IPS-20b (cell line): ENCODE results near the gene NAALADL2.
A peak's percentile ranks its signal among the peaks of the same experiment; 100 is the strongest.

Experiments used
- H3K27ac ChIP-seq: one replicate; pipeline ENCODE4 v1.5.1; 2013; ENCODE audit warnings: low read length
- H3K27me3 ChIP-seq: 2 replicates; pipeline ENCODE4 v1.6.1; 2013; ENCODE audit warnings: mild to moderate bottlenecking, low read length, inconsistent platforms; ENCODE audit not compliant: insufficient read depth
- H3K36me3 ChIP-seq: 2 replicates; pipeline ENCODE4 v1.6.1; 2013; ENCODE audit warnings: low read depth, mild to moderate bottlenecking, inconsistent platforms, low read length, moderate library complexity; ENCODE audit not compliant: insufficient read depth
- H3K4me1 ChIP-seq: 2 replicates; pipeline ENCODE4 v1.6.1; 2013; ENCODE audit warnings: mild to moderate bottlenecking, control low read depth, inconsistent platforms, low read length, moderate library complexity; ENCODE audit not compliant: insufficient read depth
- H3K4me3 ChIP-seq: 2 replicates; pipeline ENCODE4 v1.5.1; 2013; ENCODE audit warnings: mild to moderate bottlenecking, low read length, inconsistent platforms
- H3K9ac ChIP-seq: 2 replicates; pipeline ENCODE4 v1.6.1; 2013; ENCODE audit warnings: low read depth, mild to moderate bottlenecking, inconsistent platforms, low read length, moderate library complexity
- H3K9me3 ChIP-seq: 2 replicates; pipeline ENCODE4 v1.6.1; 2013; ENCODE audit warnings: mild to moderate bottlenecking, low read depth, low read length, inconsistent platforms; ENCODE audit not compliant: insufficient read depth

Gene NAALADL2

DNA sequence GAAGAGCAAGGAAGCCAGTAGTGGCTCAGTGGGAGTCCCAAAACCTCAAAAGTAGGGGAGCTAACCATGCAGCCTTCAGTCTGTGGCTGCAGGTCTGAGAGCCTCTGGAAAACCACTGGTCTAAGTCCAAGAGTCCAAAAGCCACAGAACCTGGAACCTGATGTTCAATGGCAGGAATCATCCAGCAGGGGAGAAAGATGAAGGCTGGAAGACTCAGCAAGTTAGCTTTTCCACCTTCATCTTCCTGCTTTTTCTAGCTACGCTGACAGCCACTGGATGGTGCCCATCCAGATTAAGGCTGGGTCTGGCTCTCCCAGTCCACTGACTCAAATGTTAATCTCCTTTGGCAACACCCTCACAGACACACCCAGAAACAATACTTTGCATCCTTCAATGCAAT is 626.3 kb downstream of the NAALADL2 start:
- H3K9ac ChIP-seq: no peak overlapping the region
- no peaks in the 10 kb centered on the region for H3K9me3 ChIP-seq
- H3K36me3 ChIP-seq: no peaks in the 10 kb centered on the region
- no peaks in the 10 kb centered on the region for H3K27me3 ChIP-seq
- no peaks in the 10 kb centered on the region for H3K4me1 ChIP-seq
- H3K4me3 ChIP-seq: no peak overlapping the region
- no peak overlapping the region for H3K27ac ChIP-seq

DNA sequence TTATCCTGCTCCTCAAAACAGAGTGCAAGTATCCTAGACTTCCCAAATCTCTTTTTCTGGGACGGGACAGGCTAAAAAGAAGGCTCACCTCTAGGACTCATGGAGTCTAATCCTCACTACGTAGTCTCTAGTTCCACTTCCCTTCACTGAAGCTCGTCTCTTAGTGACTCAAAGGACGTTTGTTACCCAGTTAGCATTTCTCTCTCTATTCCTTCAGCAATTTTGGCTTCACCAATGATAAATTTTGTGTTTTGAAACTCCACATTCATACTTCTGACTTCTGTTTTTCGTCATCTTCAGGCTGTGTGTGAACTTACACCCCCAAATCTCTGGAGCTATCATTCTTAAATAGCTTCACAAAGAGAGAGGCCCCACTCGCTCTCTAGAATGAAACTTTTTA is 627.1 kb downstream of the NAALADL2 start:
- no peaks in the 10 kb centered on the region for H3K36me3 ChIP-seq
- H3K4me1 ChIP-seq: no peaks in the 10 kb centered on the region
- H3K9ac ChIP-seq: no peak overlapping the region
- no peak overlapping the region for H3K27ac ChIP-seq
- H3K27me3 ChIP-seq: no peaks in the 10 kb centered on the region
- H3K4me3 ChIP-seq: no peak overlapping the region
- H3K9me3 ChIP-seq: no peaks in the 10 kb centered on the region

DNA sequence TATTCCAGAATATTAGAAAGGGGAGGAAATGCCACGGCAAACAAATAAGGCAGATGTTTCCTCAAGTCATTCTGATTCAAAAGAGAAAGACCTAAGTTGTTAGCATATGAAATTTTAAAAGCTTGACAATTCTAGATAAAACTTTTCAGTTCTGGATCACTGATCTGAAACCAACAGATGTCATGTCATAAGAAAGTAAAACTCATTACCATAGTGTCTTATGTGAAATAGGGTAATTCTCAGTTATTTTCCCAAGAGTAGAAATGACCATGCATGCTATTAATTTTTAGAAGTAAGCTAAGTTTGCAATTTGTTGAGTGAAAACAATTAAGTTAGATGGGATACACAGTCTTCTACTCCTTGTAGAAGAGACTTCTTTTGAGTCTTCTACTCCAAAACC is 630.3 kb downstream of the NAALADL2 start:
- Histone ChIP-seq H3K9ac (no peak overlapping the region), H3K27me3 (no peaks in the 10 kb centered on the region)

DNA sequence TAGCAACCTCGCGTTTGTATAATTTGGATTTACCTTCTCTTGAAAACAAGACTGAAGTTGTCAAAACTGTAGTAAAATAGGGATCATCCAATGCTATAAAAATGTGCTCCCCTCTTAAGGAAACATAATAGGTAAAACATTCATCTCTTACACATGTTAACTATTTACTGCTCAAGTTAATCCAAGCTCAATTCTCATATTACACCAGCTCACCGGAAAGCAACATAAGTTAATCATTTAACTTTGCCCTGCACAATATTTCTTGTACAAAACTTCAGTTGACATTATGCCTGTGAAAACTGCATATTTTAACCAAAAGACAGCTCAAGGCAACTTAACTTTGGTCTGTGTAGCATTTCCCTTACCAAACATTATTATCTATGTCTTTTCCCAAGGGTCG is 634.2 kb downstream of the NAALADL2 start:
- H3K36me3 ChIP-seq: no peaks in the 10 kb centered on the region
- H3K4me3 ChIP-seq: no peak overlapping the region
- H3K27me3 ChIP-seq: no peaks in the 10 kb centered on the region
- no peaks in the 10 kb centered on the region for H3K9me3 ChIP-seq
- H3K27ac ChIP-seq: no peak overlapping the region
- H3K9ac ChIP-seq: no peak overlapping the region
- H3K4me1 ChIP-seq: no peaks in the 10 kb centered on the region

More for the DNA sequence above, 630.3 kb downstream of the NAALADL2 start:
- no peak overlapping the region for H3K27ac ChIP-seq
- H3K9me3 ChIP-seq: no peaks in the 10 kb centered on the region
- H3K4me3 ChIP-seq: no peak overlapping the region
- H3K4me1 ChIP-seq: no peaks in the 10 kb centered on the region
- no peaks in the 10 kb centered on the region for H3K36me3 ChIP-seq

DNA sequence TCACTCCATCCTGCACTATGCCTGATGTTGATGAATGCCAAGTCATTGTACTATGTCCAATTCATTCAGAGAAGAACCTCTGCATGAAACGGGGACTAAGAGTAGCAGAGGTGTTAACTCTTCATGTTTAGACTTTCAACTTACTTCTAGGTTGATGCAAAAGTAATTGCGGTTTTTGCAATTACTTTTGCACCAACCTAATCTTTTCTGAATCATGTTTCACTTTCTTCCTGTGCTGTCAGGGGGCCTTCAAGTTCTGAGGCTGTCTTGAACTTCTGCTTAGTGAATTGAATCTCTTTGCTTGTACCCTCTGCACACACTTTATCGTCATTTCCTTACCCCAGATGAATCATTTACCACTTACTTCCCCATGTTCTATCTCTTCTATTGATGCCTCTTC is 636.2 kb downstream of the NAALADL2 start:
- Histone ChIP-seq H3K4me3 (no peak overlapping the region), H3K9ac (no peak overlapping the region), H3K4me1 (no peaks in the 10 kb centered on the region), H3K36me3 (no peaks in the 10 kb centered on the region), H3K27ac (no peak overlapping the region), H3K9me3 (no peaks in the 10 kb centered on the region), H3K27me3 (no peaks in the 10 kb centered on the region)

DNA sequence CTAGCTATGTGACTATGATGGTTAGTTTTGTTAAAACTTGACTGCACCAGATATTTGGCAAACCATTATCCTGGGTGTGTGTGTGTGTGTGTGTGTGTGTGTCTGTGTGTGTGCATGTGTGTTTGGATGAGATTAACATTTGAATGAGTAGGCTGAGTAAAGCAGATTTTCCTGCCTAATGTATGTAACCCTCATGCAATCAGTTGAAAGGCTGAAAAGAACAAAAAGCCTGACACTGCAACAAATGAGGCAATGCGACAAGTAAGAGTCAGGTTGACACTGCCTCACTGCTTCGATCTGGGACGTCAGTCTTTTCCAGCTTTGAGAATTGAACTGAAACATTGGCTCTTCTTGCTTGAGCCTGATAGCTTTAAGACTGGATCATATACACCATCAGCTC is 643.0 kb downstream of the NAALADL2 start:
- H3K27ac ChIP-seq: no peak overlapping the region
- no peak overlapping the region for H3K4me3 ChIP-seq
- H3K9me3 ChIP-seq: no peaks in the 10 kb centered on the region
- peaks cover 4% of the 10 kb centered on the region; the same call in 1 of the 2 replicates for H3K4me1 ChIP-seq
- H3K27me3 ChIP-seq: no peaks in the 10 kb centered on the region
- H3K9ac ChIP-seq: no peak overlapping the region
- H3K36me3 ChIP-seq: no peaks in the 10 kb centered on the region

DNA sequence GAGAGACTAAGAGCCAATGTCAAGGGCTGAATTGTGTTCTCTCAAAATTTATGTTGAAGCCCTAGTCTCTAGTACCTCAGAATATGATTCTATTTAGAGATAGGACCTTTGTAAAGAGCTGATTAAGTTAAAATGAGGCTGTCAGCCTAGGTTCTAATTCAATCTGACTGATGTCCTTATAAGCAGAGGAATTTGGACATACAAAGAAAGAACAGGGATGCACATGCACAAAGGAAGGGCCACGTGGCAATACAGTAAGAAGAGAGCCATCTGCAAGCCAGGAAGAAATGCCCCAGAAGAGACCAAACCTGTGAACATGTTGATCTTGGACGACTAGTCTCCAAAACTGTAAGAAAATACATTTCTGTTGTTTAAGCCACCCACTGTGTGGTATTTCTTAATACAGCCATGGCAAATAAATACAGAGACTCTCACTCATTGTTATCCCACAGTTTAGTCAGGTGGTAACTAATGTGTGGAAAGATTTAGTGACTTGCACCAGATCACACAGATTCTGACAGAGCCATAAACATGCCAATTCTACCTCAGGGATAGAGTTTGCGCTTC is 652.2 kb downstream of the NAALADL2 start:
- H3K9ac ChIP-seq: no peak overlapping the region
- H3K27me3 ChIP-seq: no peaks in the 10 kb centered on the region
- H3K27ac ChIP-seq: no peak overlapping the region
- H3K36me3 ChIP-seq: no peaks in the 10 kb centered on the region
- no peak overlapping the region for H3K4me3 ChIP-seq
- H3K4me1 ChIP-seq: no peaks in the 10 kb centered on the region
- no peaks in the 10 kb centered on the region for H3K9me3 ChIP-seq

DNA sequence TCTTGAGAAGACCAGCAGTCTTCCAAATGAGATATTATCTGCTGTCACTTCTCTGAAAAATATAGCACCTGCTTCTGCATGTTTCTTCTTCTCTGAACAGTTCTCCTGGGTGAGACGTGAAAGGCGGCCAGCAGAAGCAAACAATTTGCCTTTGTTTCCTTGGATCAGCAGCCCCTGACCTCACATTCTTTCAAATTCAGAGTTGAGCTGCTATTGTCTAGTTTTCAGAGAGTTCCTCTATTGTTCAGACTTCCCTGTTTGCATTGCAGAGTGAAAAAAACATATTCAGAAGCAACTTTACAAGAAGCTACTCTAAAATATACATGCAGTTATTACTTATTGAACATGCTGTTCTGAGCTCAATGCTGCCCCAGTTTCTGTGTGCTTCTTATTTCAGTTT is 653.6 kb downstream of the NAALADL2 start:
- no peaks in the 10 kb centered on the region for H3K27me3 ChIP-seq
- H3K27ac ChIP-seq: no peak overlapping the region
- H3K9ac ChIP-seq: no peak overlapping the region
- H3K4me1 ChIP-seq: no peaks in the 10 kb centered on the region
- no peaks in the 10 kb centered on the region for H3K36me3 ChIP-seq
- H3K9me3 ChIP-seq: no peaks in the 10 kb centered on the region
- no peak overlapping the region for H3K4me3 ChIP-seq

DNA sequence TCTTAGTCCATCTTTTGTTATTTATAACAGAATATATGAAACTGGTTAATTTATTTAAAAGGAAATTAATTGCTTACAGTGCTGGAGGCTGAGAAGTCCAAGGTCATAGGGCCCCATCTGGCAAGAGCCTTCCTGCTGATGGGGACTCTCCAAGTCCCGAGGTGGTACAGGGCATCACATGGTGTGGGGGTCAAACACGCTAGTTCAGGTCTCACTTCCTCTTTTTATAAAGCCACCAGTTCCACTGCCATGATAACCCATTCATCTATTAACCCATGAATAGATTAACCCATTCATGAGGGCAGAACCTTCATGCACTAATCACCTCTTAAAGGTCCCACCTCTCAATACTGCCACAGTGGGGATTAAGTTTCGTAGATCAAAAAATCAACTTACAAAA is 659.3 kb downstream of the NAALADL2 start:
- H3K9ac ChIP-seq: no peak overlapping the region
- no peaks in the 10 kb centered on the region for H3K9me3 ChIP-seq
- no peaks in the 10 kb centered on the region for H3K4me1 ChIP-seq
- no peaks in the 10 kb centered on the region for H3K36me3 ChIP-seq
- H3K4me3 ChIP-seq: no peak overlapping the region
- H3K27me3 ChIP-seq: no peaks in the 10 kb centered on the region
- H3K27ac ChIP-seq: no peak overlapping the region

DNA sequence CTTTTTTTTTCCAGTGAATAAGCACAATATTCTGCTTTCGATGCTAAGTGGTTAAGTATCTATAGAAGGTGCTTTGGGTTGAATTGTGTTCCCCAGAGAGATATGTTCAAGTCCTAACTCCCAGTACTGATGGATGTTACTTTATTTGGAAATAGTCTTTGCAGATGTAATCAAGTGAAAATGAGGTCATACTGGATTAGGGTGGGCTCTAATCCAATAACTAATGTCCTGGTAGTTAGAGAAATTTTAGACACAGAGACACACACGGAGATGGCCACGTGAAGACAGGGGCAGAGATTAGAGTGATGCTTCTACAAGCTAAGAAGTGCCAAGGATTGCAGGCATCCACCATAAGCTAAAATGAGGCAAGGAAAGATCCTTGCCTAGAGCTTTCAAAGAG is 662.3 kb downstream of the NAALADL2 start:
- H3K9ac ChIP-seq: no peak overlapping the region
- H3K36me3 ChIP-seq: no peaks in the 10 kb centered on the region
- H3K4me1 ChIP-seq: peaks cover 7% of the 10 kb centered on the region; the same call in 1 of the 2 replicates
- no peak overlapping the region for H3K4me3 ChIP-seq
- H3K27ac ChIP-seq: no peak overlapping the region
- no peaks in the 10 kb centered on the region for H3K27me3 ChIP-seq
- no peaks in the 10 kb centered on the region for H3K9me3 ChIP-seq

DNA sequence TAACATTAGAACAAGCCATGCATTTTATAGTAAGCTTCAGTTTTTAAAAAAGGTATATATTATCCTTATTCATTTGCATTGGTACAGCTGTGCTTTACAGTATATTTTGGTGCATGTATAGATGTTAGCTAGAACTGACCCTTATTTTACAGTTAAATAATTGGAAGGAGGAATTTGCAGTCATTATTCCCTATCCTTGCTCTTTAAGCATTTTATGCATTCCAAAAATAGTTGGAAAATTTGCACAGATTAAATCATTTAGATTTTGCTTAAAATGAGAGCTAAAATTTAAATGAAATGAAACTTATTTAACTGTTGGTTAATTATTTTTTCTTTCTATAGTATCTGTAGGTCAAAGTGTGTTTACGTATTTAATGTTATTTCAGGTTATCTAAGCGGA is 667.1 kb downstream of the NAALADL2 start:
- H3K4me1 ChIP-seq: peaks cover 19% of the 10 kb centered on the region; the same call in 1 of the 2 replicates
- H3K27ac ChIP-seq: no peak overlapping the region
- no peaks in the 10 kb centered on the region for H3K36me3 ChIP-seq
- H3K27me3 ChIP-seq: no peaks in the 10 kb centered on the region
- H3K9ac ChIP-seq: no peak overlapping the region
- H3K9me3 ChIP-seq: no peaks in the 10 kb centered on the region
- H3K4me3 ChIP-seq: peak overlapping the region; percentile 47

DNA sequence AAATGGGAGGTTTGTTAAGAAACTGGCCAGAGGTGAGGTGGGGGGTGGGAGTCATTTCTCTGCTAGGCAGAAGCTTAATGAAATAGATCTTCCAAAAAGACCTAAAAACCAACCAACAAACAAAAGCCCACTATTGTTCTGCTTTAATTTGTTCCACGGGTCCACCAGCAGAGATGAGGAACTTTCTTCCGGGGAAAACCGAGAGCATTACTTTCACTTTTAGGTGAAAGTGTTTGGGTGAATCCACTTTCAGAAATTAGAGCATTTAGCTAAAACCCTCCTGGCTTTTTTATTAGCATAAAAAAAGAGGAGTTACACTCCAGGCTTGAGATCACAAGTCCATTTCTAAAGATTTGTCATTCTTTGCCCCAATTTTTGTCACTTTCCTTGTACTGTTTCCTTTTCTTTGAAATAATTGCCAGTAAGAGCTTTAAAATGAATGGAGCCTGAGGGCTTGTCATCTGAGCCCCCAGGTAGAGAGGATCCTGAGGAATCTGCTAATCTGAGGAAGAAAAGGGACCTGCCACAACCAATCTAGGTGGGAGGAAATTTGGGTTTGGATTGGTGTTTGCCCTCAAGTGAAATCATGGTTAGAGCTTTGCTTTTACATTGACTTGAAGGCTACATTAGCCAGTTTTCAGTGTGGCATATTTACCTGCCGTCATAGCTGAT is 667.6 kb downstream of the NAALADL2 start:
- Histone ChIP-seq H3K27me3 (no peaks in the 10 kb centered on the region), H3K9ac (0 out of 2 replicates have a peak overlapping the region, but pooled peaks have one; percentile 12), H3K4me3 (peak overlapping the region; percentile 47; the same call in 1 of the 2 replicates), H3K9me3 (no peaks in the 10 kb centered on the region), H3K27ac (no peak overlapping the region), H3K4me1 (peaks cover 19% of the 10 kb centered on the region; the same call in 1 of the 2 replicates), H3K36me3 (no peaks in the 10 kb centered on the region)
